HepG2 (cell line): Measurements from ENCODE around the gene OGFOD3. TPM values are rescaled to one million over a fixed set of nuclear protein-coding genes. Genes with fewer than 3 reads are reported as not detected.

ENCODE experiments used
- ELF1 ChIP-seq: sonication (generic); formaldehyde crosslinking; IDR thresholded peaks from 2 replicates; pipeline ENCODE4 v1.4.0; 2020; ENCODE audit warnings: missing genetic modification reagents
- HMGXB3 ChIP-seq: sonication (generic); formaldehyde crosslinking; IDR thresholded peaks from 2 replicates; pipeline ENCODE4 v1.4.0; 2020; ENCODE audit warnings: missing genetic modification reagents, borderline replicate concordance
- IRF9 ChIP-seq: sonication (generic); formaldehyde crosslinking; IDR thresholded peaks from 2 replicates; pipeline ENCODE4 v1.8.0; 2022; ENCODE audit warnings: missing genetic modification reagents, mild to moderate bottlenecking, borderline replicate concordance
- KLF12 ChIP-seq: sonication (generic); formaldehyde crosslinking; IDR thresholded peaks from 2 replicates; pipeline ENCODE4 v1.4.0; 2020; ENCODE audit warnings: missing genetic modification reagents, borderline replicate concordance
- KLF16 ChIP-seq, 2 experiments: sonication (generic) in 1 of 2; formaldehyde crosslinking in 1 of 2; IDR thresholded peaks; 2 replicates each; pipeline versions ENCODE4 v1.6.1 to v1.8.0; 2016 to 2023; ENCODE audit warnings: missing genetic modification reagents in 2 of 2, missing compliant biosample characterization in 1 of 2
- MXI1 ChIP-seq: IDR thresholded peaks from 3 replicates; pipeline ENCODE4 v1.6.1; 2012; ENCODE audit warnings: low read depth, low read length, inconsistent platforms, borderline replicate concordance
- NONO ChIP-seq, 2 experiments: fragments of 450-650 bp in 1 of 2; sonication (generic) in 1 of 2; formaldehyde crosslinking in 1 of 2; IDR thresholded peaks in 1 of 2; conservative IDR thresholded peaks in 1 of 2; 2 replicates each; pipeline versions ENCODE4 v1.6.1 to v1.8.0; 2017 to 2022; ENCODE audit warnings: mild to moderate bottlenecking in 1 of 2, missing genetic modification reagents in 1 of 2, moderate library complexity in 1 of 2
- PHF21A ChIP-seq: sonication (generic); formaldehyde crosslinking; IDR thresholded peaks from 2 replicates; pipeline ENCODE4 v1.5.0; 2020; ENCODE audit warnings: mild to moderate bottlenecking, missing genetic modification reagents
- SMAD9 ChIP-seq: sonication (generic); formaldehyde crosslinking; IDR thresholded peaks from 2 replicates; pipeline ENCODE4 v1.5.1; 2020; ENCODE audit warnings: mild to moderate bottlenecking, missing genetic modification reagents
- SNAPC2 ChIP-seq: sonication (generic); formaldehyde crosslinking; IDR thresholded peaks from 2 replicates; pipeline ENCODE4 v1.8.1; 2022; ENCODE audit warnings: mild to moderate bottlenecking, missing genetic modification reagents
- ZBTB21 ChIP-seq: sonication (generic); formaldehyde crosslinking; IDR thresholded peaks from 2 replicates; pipeline ENCODE4 v1.4.0; 2020; ENCODE audit warnings: missing genetic modification reagents
- ZFP41 ChIP-seq: sonication (generic); formaldehyde crosslinking; IDR thresholded peaks from 2 replicates; pipeline ENCODE4 v1.4.0; 2020; ENCODE audit warnings: mild to moderate bottlenecking, missing genetic modification reagents, borderline replicate concordance
- ZKSCAN8 ChIP-seq: IDR thresholded peaks from 2 replicates; pipeline ENCODE4 v1.6.1; 2016; ENCODE audit warnings: borderline replicate concordance, missing genetic modification reagents, missing compliant biosample characterization
- ZNF253 ChIP-seq: sonication (generic); formaldehyde crosslinking; IDR thresholded peaks from 2 replicates; pipeline ENCODE4 v1.8.0; 2022; ENCODE audit warnings: mild to moderate bottlenecking, missing genetic modification reagents, borderline replicate concordance
- ZNF687 ChIP-seq: sonication (generic); formaldehyde crosslinking; IDR thresholded peaks from 2 replicates; pipeline ENCODE4 v1.5.1; 2020; ENCODE audit warnings: mild to moderate bottlenecking, missing genetic modification reagents, moderate library complexity
- ZNF713 ChIP-seq: sonication (generic); formaldehyde crosslinking; IDR thresholded peaks from 2 replicates; pipeline ENCODE4 v1.4.0; 2020; ENCODE audit warnings: mild to moderate bottlenecking, missing genetic modification reagents
- ZNF737 ChIP-seq: sonication (generic); formaldehyde crosslinking; IDR thresholded peaks from 2 replicates; pipeline ENCODE4 v1.5.0; 2020; ENCODE audit warnings: missing genetic modification reagents, mild to moderate bottlenecking, borderline replicate concordance
- ZNF891 ChIP-seq: sonication (generic); formaldehyde crosslinking; IDR thresholded peaks from 2 replicates; pipeline ENCODE4 v1.5.0; 2020; ENCODE audit warnings: mild to moderate bottlenecking, missing genetic modification reagents
- polyA plus RNA-seq, 8 experiments: library from polyadenylated mRNA; depleted of rRNA in 3 of 8; stranded (reverse) in 7 of 8; unstranded in 1 of 8; fragments of >200 nt; fragmentation: Illumina TruSeq in 4 of 8; extraction: Trizol in 4 of 8; gene quantifications; 2 replicates each; pipeline versions ENCODE4 v1.2.1 to v1.2.3, GENCODE V29; 2011 to 2016; ENCODE audit warnings: low read depth in 4 of 8, missing spikeins in 1 of 8, mixed read lengths in 1 of 8; ENCODE audit not compliant: insufficient read depth in 1 of 8
- total RNA-seq, 5 experiments: library from RNA; depleted of rRNA; stranded (reverse); fragments of >200 nt; fragmentation: Illumina TruSeq; extraction: Trizol; gene quantifications; 2 replicates each; pipeline ENCODE4 v1.2.3, GENCODE V29; 2016; ENCODE audit warnings: low read depth in 1 of 5

OGFOD3 gene
- total and polyA plus RNA-seq, 2 of the 13 experiments (the other 11 are each of a cell fraction or from before 2014, with no cell fraction given) = 40.0 to 42.1 TPM

- TF ChIP-seq HMGXB3 (CRISPR knock-in tag) (peak; percentile 42; the same call in 1 of the 2 replicates), SNAPC2 (CRISPR knock-in tag) (0 out of 2 replicates have a peak, but pooled peaks have one; percentile 78), NONO (IDR thresholded peaks at IDR 0.05) (no peak), NONO (CRISPR knock-in tag; conservative IDR thresholded peaks at IDR 0.05) (peak; percentile 57), ZNF737 (CRISPR knock-in tag) (no peak), ZFP41 (CRISPR knock-in tag) (peak; percentile 92; the same call in 1 of the 2 replicates), IRF9 (CRISPR knock-in tag) (peak; percentile 88; the same call in 1 of the 2 replicates), ZNF687 (CRISPR knock-in tag) (peak; percentile 100), ZBTB21 (CRISPR knock-in tag) (no peak), ZNF253 (CRISPR knock-in tag) (0 out of 2 replicates have a peak, but pooled peaks have one; percentile 41), KLF16 (CRISPR knock-in tag; IDR thresholded peaks at IDR 0.05) (peak in 1 of 2 experiments; percentile 86; a peak in 2 of 4 replicates), ZNF891 (CRISPR knock-in tag) (peak; percentile 98), MXI1 (no peak), KLF12 (CRISPR knock-in tag) (0 out of 2 replicates have a peak, but pooled peaks have one; percentile 63), ELF1 (CRISPR knock-in tag) (peak; percentile 33; the same call in 1 of the 2 replicates), PHF21A (CRISPR knock-in tag) (peak; percentile 85), ZNF713 (CRISPR knock-in tag) (no peak), ZKSCAN8 (CRISPR knock-in tag) (peak; percentile 53; the same call in 1 of the 2 replicates), SMAD9 (peak; percentile 69; the same call in 1 of the 2 replicates)
These were observed 47.7 kb downstream of the OGFOD3 start (continued) for GRCh38 chr17:82370471-82371332.
